ENCODE results near the gene LATS2.

The LATS2 gene

DNA sequence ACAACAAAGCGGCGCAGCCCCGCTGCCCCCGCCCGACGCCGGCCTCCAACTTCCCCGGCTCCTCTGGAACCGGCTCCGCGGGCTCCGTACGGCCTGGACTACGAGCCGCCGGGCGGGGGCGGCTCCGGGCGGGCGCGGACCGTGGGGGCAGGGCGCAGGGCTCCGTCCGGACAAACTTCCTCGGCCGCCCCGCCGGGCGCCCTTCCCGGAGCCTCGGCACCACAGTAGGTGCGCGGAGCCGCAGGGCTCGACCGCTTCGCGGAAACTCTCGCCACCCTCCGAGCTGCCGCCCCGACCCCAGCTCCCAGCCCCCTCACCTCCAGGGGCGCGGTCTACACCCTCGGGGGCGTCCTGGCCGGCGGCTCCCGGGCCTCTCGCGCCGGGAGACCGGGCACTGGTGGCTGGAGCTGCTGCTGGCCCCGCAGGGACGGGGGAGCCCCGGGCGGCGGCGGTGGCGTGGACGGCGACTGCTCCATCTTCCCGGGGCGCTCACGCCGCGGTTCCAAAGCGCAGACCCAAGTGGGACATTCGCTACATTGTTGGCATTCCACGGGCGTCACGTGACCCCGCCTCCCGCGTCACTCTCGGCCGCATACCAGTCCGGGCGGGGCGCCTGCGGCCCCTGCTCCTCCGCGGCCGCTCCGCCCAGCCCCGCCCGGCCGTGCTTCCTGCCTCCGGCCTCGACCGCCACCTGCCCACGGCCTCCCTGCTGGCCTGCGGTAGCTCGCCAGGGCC, at the start of gene LATS2:
TSS of gene LATS2 (minus strand) at position 558 of the 735 bp plus-strand sequence. CDS start 15,560 bp downstream, outside the sequence.
- DNase-seq = peak; percentile 14

GRCh38 chr13:21109168-21109567, 47.8 kb upstream of the LATS2 start:
- no peak for DNase-seq

GRCh38 chr13:21106089-21106488, 44.7 kb upstream of the LATS2 start:
- DNase-seq = no peak

GRCh38 chr13:21104199-21105019, 43.0 kb upstream of the LATS2 start:
- no peak for DNase-seq

GRCh38 chr13:21101865-21102576, 40.6 kb upstream of the LATS2 start:
- DNase-seq = no peak

GRCh38 chr13:21100994-21101757, 39.8 kb upstream of the LATS2 start:
- no peak for DNase-seq

- DNase-seq = no peak
Observed at GRCh38 chr13:21100211-21100610, 38.8 kb upstream of the LATS2 start.

DNA sequence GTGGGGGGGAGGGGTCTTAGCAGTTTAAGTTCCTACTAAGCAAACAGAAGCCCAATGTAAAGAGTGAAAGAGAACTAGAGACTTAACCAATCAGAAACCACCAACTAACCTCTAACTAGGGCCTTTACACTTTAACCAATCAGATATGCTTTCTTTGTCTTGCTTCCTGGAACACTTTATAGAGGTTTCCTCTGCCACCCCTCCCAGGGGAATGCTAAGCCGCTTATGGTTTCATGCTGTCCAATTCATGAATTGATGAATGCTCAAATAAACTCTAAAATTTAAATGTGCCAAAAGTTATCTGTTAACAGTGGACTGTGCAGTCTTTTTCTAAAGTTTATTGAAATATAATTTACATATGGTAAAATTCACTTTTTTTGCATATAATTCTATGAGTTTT, 33.9 kb upstream of the LATS2 start:
- DNase-seq = no peak

DNA sequence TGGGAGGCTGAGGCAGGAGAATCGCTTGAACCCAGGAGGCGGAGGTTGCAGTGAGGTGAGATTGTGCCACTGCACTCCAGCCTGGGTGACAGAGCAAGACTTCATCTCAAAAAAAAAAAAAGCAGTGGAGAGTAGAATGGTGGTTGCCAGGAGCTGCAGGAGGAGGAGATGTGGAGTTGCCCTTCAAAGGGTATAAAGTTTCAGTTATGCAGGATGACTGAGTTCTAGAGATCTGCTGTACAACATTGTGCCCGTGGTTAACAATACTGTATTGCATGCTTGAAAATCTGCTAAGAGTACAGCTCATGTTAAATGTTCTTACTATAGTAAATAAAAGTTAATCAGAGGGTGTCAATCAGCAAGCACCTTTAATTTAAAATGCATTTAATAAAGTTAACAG, 28.4 kb upstream of the LATS2 start:
- DNase-seq = no peak

DNA sequence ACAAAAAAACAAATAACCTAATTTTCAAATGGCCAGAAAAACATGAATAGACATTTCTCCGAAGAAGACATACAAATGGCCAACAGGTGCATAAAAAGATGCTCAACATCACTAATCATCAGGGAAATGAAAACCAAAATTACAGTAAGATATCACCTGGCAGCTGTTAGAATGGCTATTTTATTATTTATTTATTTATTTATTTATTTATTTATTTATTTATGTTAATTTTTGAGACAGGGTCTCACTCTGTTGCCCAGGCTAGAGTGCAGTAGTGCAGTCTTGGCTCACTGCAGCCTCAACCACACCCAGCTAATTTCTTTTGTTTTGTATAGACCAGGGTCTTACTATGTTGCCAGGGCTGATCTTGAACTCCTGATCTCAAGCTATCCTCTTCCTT, 27.1 kb upstream of the LATS2 start:
- no peak for DNase-seq

DNA sequence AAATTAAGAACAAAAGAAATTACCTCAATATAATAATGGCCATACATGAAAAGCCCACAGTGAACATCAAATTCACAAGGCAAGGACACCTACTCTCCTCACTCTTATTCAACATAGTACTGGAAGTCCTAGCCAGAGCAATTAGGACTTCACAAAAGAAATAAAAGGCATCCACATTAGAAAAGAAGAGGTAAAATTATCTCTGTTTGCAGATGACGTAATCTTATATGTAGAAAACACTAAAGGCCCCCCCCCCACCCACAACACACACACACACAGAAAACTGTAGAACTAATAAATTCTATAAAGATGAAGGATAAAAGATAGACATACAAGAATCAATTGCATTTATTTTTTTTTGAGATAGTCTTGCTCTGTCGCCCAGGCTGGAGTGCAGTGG, 25.5 kb upstream of the LATS2 start:
- no peak for DNase-seq

GRCh38 chr13:21081926-21082325, 20.5 kb upstream of the LATS2 start:
- DNase-seq = no peak

- DNase-seq = no peak
Observed at GRCh38 chr13:21080593-21080891, 19.2 kb upstream of the LATS2 start.

- DNase-seq = no peak
Observed at GRCh38 chr13:21079761-21080592, 18.6 kb upstream of the LATS2 start.

DNA sequence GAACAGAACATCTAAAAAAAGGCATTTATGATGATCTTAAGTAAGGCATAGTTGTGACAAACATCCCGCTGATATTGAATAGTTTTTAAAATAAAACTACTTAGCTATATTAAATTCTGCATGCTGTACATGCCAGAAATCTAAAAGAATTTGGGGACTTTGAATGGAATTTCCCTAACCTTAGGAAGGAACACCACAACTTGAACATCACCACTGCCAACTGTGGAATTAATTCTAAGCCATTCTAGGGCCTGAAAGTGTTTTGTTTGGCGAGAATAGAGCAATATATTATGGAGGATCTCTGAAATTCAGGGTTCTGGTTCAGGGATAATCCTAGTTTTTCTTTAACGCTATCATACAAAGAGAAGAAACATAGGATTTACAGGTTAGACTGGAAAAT, 17.8 kb upstream of the LATS2 start:
- no peak for DNase-seq

DNA sequence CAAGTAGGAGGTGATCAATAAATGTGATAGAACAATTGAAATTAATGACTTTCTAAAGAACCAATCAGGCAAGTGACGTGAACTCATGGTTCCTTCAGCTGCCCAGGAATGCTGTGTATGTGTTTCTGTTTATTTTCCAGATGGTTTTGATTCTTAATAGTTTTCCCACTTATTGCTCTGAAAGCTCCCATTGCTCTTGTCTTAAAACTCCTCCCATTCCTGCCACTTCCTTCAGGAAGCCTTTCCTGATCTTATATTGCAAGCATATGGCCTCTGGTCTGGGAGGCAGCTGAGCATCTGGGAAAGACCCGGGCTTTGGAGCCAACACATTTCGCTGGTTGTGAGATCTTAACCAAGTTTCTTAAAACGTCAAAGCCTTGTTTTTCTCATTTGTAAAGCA, 17.1 kb upstream of the LATS2 start:
- DNase-seq = no peak

DNA sequence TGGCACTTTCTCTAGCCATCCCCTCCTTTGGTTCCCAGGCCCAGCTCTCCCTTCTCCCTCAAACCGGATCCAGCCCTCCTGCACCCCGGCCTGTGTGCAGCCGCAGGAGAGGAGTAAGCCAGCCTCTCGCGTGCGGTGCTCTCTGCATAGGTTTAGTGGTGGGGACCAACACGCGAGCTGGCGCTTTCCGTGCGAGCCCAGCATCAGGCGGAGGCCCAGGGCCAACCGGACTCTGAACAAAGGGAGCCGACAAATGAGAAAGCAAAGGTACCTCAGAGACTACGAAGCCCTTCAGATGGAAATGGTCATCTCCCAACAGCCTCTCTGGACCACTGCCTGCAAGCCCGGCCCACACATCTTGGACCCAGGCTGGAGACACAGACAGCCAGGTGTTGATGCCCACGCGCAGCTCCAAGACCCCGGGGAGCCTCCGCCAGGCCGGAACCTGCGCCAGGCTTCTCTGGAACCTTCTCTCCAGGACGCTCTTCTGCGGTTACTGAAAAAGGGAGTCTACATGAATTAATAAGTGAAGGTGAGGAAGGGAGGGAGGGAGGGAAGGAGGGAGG, 16.5 kb upstream of the LATS2 start:
- DNase-seq = no peak

- no peak for DNase-seq
Observed at GRCh38 chr13:21077076-21077787, 15.8 kb upstream of the LATS2 start.

- DNase-seq = no peak
Observed at GRCh38 chr13:21076253-21076652, 14.9 kb upstream of the LATS2 start.

DNA sequence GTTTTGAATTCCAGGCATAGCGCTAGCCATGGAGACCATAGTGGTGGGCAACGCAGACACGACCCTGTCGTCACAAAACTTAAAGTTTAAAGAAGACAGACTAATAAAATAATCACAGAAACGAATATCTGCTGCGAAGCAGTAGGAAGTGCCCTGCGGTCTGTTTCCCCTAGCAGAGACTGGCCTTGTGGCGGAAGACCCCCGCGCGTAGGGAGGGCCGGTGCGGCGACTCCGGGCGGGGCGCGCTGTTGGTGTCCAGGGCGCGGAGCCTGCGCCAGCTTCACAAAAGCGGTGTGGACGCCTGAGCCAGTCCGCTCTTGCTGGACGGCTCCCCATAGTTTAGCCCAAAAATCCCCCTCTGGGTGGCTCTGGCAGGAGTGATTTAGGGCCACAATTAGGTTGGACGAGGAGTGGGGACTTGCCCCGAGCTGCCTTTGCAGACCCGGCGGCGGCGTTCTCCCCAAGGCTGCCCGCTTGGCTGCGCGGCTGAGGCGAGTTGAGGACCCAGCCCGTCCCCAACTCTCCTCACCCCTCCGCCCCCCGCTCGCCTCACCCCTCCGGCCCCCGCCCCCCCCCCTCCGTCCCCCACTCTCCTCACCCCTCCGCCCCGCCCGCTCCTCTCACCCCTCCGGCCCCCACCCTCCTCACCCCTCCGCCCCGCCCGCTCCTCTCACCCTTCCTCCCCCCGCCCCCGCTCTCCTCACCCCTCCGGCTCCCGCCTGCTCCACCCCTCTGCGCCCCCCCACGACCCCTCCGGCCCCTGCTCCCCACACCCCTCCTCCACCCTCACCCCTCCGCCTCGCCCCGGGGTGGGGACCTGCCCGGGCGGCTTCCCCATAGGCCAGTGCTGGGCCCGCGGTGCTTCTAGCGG, 14.2 kb upstream of the LATS2 start:
- DNase-seq = no peak

Measured in NK-92 treated with Interleukin-12 subunit alpha and Interleukin-12 subunit beta, amount 100 ng/mL, for 24 hours (cell line).